HG03135 (cell line): ENCODE measurements around the gene CYP27B1.

ENCODE experiments used
- ATAC-seq: cut with Tn5 transposase; IDR thresholded peaks from one replicate; pipeline ENCODE4 v1.9.1; 2021; ENCODE audit warnings: mild to moderate bottlenecking, moderate library complexity; ENCODE audit not compliant: unreplicated experiment

Gene CYP27B1

DNA sequence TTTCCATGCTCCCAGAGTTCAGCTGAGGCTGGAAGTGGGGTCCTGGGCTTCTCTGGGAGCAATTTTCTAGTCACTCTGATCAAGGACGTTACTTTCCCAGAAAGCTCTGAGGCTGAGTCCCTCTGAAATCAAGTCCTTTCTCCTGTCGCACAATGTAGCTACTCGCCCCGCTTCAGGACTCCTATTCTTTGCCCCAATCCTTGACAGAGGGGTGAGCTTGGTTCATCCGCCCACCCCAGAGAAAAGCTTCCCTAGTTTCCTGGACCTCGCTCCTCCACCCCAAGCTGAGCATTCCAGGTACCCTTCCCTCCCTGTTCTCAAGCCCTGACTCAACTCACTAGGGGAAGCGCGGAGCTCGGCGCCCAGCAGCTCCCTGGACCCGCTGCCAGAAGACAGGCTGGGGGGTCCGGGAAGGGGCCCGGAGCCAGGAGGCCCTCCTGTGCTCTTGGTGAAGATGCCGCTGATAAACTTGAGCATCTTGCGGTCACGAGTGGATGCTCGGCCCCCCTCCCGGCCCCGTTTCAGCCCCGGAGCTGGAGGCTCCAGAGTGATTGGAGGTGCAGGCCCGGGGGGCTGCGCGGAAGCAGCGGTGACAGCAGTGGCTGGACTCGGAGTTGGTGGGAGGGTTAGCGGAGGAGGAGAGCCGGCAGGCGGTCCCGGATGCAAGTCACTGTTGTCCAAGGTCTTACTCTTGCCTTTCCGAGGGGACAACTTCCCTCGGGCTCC lies 30.0 kb downstream of the CYP27B1 start:
- no peak for ATAC-seq

DNA sequence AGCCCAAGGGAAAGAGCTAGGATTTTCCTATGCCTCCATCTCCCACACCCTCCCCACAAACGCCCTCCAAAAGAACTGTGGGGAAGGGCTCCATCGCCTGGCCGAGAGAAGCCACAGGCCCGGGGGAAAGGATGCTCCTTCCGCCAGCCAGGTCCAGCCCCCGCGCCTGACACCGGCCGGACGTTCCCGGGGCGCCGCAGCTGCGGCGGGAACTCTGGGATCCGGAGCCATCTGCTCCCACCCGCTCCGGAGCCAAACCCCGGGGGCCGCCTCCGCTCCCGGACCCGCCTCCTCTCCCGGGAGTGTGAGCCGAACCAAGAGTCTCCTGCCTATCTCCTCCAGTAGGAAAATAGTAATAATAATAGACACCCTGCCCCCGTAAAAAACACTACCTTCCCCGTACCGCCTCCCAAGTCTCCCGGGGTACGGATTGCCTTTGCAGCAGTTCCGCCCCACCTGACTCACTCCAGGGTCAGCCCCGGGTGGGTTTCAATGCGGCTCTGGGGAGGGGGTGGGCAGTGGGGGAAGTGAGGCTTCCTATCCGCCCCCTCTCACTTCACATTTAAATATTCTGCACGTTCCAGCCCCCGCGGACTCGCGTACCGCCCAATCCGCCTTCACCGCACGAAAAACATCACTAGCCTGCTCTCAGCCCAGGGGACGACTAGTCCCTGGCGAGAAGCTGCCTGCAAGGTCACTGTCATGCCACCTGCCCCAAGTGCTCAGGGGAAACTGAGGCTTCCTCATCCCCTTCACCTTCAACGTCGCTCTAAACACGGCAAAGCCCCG lies 30.7 kb downstream of the CYP27B1 start:
- no peak for ATAC-seq

DNA sequence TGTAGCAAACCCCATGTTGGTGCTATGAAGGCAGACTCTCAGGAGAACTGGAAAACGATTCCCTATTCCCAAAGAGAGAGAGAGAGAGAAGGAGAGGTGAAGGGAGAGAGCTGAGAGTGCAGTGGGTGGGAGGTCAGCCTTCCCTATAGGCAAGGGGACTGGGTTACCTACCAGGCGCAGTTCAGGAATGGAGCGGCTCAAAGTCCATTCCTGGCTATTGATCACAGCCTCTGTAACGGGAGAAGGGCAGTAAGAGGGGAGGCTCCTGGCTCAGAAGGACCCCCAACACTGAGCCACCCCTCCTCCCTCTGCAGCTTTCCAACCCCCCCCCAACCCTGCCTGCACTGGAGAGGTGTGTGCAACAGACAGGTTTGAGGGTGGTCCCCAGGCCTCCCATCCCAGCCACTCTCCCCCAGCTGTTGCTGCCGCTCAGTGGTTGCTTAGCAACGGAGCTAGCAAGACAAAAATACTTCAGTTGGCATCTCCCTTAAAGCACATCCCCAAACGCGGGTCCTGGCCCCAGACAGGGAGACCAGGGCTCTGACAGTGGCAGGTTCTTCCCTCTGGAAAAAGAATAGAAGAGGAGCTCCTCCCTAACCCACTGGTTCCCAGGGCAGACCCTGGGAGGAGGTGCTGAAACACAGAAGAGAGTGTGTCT lies 31.6 kb downstream of the CYP27B1 start:
- ATAC-seq = no peak

DNA sequence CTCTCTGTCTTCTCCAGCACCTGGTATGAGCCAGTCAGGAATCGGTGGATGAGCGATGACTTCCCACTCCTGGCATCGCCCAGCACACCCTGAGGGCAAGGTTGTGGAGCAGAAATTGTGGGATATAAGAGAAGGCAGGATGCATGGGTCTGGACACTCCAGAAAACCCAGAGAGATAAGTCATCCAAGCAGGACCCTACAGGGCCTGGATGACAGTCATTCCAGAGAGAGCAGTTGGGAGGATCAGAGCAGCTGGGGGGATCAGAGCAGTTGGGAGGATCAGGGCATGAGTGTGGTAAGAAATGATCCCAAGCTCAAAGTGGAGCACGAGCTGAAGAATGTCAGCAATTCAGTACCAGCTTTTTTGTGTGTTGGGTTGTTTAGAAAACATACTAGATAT lies 32.3 kb downstream of the CYP27B1 start:
- ATAC-seq = no peak

DNA sequence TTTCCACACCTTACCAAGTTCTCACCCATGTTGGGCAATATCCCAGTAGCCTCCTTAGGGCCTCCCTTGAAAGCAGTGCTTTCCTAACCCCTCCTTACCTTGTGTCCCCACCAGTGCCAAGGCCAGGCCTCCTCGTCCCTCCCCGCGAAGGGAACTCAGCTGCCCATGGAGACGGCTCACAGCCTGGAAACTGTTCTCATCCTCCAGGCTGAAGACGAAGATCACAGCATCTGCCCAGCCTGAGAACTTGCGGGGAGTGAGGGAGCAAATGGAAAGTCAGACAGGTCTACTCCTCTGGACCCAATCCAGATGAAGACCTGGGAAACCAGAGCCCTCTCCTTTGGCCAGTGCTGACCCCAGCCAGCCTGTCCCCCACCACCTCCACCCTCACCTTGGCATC lies 33.0 kb downstream of the CYP27B1 start:
- ATAC-seq = no peak

DNA sequence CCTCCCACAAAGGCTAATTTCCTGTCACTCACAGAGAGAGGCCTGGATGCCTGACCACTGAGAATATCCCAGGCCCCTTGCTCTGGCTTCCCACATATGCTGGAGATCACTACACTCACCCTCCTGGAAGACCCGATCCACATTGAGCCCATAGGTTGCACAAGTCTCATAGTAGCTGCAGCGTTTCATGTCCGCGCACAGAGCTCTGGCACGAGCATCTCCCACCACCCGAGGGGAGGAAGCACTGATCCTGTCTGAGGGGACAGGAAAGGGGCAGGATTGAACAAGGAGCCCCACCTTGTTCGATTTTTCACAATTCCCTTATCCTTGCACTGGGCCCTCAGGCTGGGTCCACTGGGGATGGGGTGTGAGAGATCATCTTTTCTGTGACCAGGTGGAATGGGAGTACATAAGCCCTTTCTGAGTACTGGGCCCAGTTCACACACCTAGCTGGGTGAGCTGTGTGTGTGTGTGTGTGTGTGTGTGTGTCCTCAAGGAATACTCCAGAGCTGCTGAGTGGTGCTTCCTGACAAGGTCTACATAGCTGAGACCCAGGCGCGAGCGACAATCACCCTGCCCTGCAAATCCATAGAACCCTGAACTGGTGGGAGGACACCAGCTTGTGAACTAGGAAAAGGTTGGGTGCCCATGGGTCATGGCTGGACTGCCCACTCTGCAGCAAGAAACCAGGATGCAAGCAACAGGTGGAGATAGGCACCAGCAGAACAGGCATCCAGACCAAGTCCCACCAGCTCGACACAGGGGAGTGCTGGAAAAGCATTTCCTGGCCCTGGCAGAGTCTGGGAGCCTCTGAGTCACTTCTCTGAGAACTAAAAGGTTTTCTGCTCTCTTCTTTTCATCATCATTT lies 33.9 kb downstream of the CYP27B1 start:
- ATAC-seq = no peak

DNA sequence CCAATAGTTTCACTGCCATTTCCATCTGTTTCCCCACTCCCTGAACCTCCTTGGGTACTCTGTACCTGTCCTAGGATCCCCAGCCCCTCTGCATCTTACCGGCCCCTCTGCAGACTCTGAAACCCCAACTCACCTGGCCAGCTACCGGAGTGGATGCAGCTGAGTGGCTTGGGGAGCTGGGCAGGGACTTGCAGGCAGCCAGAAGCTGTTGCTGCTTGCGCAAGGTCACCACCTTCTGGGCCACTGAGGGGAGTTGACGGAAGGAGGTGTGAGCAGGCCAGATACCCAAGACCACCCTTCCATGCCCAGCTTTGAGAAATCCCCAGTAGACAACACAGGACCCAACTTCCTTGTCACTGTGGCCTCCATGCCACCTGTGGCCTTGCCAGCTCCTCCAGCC lies 34.6 kb downstream of the CYP27B1 start:
- ATAC-seq = no peak

DNA sequence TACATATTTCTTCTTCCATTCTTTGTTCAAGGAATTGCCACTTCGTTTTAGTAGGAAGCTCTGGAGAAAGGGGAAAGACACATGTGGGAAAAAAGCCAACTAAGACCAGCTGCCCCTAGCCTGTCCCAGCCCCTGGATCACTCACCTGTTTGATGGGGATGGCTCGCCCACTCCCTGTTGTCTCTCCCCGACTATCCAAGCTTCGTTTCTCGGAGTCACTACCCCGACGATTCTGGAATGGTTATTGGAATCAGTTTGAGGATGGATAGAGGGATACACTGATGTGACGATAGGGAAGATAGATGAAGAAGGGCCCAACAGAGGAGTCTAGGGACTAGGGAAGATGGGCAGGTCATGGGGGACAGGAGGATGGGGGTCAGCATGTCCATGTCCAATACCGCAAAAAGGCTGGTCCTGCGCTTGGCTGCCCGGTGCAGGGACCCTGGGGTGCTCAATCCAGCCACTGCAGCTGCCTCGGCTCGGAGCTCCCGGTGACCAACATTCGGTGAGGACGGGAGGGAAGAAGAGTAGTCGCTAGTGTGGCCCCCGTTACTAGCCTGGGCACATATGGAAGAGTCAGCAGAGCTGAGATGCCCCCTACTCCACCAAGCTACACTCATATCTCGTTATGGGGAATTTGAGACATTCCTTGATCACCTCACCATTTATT lies 35.3 kb downstream of the CYP27B1 start:
- ATAC-seq = no peak

DNA sequence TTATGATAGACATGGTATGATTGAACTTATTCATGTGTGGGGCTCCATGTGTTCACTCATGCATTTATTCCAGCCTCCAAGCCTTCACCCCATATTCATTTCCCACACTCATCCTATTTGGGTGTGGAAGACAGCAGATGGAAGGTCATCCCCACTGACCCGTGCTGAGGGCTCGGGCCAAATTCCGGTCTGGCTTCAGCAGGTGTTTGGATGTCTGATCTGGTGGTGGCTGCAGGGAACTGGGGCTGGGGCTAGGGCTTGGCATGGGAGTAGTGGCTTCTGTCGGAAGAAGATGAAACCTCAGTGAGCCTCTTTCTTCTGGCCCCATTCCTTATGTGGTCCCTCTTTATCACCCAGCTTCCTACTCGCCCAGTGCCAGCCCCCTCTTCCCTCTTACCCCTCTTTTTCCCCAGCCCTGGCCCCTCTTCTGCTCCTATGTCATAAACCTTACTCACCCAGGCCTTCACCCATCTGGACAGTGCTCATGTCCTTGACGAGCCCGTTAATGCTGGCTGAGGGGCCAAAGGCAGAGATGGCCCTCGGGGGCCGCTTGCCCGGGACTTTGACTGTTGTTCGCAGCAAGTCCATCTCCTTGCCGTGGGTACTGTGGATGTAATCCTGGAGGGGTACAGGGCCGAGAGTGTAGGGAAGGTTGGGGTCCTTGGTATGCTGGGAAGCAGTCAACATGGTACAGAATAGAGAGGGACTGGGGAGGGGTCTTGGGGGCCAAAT lies 36.4 kb downstream of the CYP27B1 start:
- ATAC-seq = no peak

DNA sequence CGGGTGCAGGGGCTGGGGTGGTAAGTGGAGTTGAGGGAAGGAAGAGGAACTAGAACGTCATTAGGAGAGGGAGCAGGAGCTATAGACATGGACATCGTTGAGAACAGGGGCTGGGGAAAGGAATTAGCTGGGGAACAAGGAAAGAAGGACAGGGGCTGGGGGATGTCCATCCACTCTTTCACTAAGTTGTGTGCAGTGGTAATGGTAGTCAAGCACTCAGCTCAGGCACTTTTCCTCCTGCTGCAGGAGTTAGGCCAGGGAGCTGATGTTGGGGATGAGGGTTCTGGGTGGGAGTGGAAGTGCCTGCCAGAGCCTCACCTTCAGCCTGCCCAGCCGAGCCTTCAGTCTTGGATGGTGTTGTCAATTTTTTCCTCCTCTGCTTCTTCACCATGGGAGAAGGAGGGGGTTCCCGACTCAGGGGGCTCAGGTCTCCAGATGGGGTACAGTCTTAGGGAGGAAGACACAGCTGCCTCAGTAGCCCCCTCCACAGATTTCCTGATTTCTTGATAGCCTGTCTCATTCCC lies 37.5 kb downstream of the CYP27B1 start:
- ATAC-seq = no peak

DNA sequence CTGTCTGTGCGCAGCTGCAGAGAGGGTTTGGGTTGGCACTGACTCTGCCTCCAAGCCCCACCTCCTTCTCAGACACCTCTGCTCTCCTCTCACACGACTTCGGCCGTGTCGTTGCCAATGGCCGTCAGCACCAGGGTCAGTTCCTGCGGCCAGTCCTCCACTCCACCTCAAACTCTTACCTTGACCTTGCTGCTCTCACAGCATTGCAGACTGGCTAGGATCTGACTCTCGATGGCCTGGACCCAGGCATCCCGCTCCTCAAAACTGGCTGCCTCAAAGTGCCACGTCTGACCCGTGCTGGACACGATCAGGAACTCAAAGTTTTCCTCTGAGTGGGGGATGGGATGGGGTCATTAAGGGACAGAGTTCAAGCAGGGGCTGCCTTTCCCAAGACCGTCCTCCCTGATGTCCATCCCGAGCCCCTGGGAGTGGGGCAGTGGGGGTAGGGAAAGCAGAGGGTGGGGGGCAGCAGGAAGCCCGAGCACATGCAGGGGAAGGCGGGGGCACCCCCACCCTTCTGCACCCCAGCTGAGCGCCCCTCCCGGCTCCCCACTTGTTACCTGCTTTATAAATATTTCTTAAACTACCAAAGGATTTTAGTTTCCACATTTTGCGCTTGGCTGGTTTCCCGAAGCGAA lies 39.0 kb downstream of the CYP27B1 start:
- ATAC-seq = no peak

DNA sequence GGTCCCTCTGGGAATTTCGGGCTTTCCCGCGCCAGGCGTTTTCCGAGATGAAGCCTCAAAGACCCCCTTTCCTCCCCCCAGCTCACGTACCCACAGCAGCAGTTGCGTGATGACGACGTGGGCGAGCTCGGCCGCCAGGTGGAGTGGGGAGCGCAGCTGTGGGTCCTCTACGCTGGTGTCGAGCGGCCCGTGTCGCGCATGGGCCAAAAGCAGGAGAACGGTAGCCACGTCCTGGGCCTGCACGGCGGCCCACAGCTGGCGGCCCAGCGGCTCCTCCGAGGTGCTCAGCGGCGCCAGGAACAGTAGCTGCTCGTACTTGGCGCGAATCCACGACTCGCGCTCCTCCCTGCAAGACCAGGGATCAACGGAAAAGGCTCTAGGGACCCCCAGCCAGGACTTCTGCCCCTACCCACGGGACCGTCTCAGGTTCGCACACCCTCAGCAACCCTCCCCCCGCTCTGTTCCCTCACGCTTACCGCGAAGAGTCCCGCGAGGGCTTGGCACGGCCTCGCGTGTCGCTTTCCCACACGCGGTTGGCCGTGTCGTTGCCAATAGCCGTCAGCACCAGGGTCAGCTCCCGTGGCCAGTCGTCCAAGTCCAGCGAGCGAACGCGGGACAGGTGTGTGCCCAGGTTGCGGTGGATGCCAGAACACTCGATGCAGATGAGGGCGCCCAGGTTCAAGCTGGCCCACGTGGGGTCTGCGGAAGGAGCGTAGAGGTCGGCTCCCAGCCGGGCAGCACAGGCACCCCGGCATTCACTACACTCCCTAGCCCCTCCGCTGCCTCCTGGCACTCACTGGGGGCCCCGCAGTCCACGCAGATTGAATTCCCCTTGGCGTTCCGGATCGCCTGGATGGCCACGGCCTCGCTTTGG lies 39.8 kb downstream of the CYP27B1 start:
- ATAC-seq = no peak

DNA sequence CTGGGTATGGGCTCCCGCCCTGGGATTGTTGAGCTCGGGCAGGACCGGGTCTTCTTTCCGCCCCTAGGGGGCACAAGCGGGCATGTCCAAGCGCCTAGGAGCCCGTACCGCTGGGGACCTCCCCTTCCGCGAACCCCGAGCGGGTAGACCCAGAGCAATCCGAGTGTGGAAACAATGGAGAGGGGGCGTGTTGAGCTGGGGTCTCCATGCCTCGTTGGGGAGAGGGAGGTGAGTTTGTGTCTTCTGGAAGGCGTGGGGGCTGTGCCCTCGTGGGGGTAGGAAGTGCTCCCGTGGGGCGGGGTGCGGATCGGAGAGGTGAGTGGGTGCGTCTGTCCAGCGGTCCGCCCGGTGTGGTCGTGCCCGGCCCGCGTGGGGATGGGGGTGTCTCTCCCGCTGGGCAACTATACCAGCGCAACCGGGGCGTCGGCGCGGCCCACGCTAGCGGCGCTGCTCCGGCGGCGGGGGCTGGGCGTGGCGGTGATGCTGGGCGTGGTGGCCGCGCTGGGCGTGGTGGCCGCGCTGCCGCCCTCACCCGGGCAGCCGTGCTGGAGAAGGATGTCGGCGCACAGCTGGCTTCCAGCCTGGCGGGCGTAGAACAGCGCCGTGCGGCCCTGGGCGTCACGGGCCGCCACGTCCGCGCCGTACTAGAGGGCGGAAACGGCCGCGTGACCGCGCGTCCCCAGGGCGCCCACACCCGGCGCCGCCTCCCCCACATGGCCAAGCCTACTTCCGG lies 40.6 kb downstream of the CYP27B1 start:
- no peak for ATAC-seq

DNA sequence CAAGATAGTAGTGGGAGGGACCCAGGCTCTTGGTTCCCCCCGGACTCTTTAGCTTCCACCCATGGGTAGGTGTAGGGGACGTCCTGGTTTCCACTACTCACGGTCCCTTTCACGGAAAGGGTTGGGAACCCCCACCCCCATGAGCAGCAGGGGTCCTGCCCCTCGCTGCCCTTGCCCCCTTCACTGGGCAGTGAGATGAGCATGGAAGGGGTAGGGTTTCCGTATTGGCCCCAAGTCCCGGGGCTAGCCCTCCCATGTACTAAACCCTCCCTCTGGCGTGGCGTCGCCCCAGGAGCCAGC lies 41.1 kb downstream of the CYP27B1 start:
- no peak for ATAC-seq

DNA sequence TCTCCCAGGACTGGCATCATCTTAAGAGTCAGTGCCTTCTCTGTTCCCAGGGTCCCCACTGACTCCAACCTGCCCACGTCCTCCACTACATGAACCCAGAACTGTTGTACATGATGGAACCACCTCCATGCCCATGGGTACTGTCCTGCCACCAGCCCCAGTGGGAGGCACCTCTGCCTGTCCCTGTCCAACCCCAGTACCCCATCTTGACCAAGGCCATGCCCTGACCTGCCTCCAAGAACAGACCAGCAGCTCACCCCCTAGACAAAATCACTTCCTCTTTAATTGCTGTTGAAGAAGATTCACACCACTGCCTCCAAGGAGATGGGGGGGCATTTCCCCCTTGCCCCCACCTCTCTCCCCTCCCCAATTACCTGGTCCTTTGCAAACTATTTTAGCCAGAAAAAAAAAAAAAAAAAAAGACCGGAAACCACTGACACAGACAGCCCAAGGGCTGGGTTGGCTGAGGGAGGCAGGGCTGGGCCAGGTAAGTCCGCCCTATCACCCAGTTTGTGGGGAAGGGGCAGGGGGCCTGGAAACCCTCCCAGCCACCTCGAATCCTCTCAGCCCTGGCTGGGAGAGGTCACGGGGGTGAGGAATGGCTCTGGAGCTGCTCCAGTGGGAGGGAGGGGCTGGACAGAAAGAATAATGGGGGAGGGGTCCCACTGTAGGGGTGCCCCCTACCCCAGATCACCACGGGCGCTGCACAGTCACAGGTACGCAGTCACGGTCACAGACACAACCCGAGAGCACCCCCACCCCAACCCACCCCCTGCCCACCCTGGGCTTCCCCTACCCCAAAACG lies 41.7 kb downstream of the CYP27B1 start:
- no peak for ATAC-seq

DNA sequence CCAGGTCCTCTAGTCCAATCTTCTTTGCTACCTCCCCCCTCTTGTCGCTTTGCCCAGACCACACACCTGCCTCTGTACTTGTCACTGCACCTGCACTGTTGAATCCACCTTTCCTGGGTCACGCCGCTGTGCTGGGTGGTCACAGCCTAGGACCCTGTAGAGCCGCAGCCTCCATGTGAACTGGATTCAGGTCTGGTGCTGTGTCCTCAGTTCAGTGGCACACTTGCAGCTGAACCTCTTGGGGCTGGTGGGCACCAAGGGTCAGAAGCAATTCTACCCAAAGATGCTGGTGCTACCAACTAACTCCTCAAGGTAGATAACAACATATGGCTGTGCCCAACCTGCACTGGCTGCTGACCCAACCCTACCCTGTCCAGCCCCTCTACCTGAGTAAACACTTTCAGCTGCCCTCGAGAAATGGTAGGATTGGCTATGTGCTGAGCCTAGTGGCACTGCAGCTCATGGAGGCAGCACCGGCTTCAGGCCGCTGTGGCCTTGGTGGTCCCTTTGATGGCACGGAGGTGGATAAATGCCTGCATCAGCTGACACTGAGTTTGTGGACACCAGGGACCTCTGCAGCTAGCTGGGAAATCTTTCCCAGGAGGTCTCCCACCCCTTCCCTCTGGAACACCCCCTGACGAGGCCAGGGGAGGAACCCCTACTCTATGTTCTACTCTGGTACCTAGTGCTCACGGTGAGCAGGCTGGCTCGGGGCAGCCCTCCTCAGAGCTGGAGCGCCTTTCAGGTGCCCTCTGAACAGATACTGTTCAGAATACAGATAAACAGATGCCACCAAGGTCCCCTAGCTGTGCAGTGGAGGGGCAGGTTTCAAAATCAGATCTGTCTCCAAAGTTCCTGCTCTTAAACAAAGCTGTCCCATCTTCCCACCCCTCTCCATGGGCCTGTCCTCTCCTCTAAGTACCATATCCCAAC lies 42.6 kb downstream of the CYP27B1 start:
- ATAC-seq = no peak
